NCI-H1092 treated with DMSO at 0.1 percent for 48 hours (cell line): ENCODE data around the gene MED31.
A peak's percentile ranks its signal among the peaks of the same experiment; 100 is the strongest.
"Not testable (repeated sequence)": the region's sequence is repeated elsewhere in the genome, so short reads cannot be mapped to it uniquely, and the experiment has no call there.

Experiments used
- DNase-seq: peaks from one replicate; lab custom pipeline; 2025; lab: John Stamatoyannopoulos, UW

MED31 gene

DNA sequence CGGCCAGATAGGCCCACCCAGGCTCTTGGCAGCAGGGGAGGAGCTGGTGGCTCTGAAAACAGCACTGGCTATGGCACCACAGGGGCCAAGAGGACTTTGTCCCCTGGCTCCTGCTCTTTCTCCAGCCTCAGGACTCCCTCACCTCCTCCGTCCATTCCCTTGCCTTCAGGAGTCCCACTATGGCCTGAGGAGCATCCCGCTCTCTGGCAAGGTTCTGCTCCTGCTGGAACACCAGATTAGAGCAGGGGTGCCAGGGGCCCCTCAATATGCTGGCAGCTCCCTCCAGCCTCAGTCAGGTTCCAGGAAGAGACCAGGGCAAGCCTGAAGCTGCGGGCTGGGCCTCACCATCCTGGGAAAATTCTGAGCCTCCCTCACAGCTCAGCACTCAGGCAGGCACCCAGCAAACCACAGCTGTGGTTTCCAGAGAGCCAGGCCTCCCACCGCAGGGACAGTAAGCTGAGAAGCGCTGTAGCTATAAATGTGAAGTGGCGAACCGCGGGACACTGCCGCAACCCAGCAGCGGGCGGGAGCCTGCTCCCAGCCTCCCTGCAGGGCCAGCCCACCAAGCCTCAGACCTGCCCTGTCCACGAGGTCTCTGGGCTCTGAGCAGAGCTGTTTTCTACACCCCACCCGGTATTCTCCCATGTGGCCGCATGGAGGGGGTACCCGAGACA lies 25.9 kb upstream of the MED31 start:
- no peak for DNase-seq

DNA sequence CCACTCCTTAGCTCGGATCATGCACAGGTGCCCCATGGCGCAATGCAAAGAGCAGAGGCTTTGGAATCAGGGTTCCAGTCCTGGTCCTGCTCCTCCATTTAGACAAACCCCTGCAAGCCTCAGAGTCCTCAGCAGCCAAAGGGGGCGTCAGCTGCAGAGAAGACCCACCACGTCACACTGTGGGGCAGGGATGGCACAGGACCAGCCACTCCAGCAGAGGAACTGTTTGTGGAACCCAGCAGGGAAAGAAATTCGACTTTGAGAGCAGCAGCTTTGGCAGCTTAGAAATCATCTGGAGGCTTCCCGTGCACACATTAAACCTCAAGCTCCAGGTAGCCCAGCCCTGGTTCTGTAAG lies 25.4 kb upstream of the MED31 start:
- no peak for DNase-seq

DNA sequence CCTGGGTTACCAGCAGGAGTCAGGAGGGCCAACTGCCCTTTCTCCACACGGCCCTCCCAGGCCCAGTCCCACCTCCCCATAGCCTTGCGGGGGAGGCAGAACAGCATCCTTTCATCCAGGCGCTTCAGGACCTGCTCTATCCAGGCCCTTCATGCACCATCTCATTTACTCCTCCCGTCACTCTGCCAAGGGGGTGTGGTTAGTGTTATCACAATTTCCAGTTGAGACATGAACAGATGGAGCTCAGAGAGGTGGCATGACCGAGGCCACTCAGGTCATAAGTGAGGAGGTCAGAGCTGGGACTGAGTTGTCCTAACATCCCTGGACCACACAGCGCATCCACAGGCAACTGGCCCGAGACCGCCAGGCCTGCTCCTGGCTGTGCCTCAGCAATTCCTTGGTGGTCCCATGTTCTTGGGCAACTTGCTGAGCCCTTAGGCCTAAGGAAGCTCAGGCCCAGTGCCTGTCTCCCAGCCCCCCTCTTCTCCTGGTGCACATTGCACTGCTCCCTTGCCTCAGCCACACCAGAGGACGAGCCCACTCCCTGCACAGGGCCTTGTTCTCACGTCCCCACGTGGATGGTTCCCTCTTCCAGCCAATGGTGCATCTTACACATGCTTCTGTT lies 23.9 kb upstream of the MED31 start:
- no peak for DNase-seq

DNA sequence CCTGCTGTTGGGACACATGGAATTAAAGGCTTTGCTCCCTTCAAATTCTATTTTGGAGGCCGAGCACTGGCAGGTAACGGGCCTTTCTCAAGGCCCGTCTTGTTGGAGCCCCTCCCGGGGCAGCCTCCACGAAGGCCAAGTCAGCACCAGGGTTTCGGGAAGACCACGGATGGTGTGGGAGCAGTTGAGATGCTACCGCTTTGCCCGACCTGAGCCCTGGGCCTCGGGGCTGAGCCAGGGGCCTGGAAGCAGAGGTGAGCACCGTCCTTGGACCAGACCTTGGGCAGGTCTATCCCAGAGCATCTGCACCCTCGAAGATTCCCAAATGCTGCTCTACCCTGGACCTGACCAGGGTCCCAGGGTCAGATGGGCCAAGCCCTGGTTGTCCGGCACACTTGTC lies 23.2 kb upstream of the MED31 start:
- DNase-seq, result no peak

DNA sequence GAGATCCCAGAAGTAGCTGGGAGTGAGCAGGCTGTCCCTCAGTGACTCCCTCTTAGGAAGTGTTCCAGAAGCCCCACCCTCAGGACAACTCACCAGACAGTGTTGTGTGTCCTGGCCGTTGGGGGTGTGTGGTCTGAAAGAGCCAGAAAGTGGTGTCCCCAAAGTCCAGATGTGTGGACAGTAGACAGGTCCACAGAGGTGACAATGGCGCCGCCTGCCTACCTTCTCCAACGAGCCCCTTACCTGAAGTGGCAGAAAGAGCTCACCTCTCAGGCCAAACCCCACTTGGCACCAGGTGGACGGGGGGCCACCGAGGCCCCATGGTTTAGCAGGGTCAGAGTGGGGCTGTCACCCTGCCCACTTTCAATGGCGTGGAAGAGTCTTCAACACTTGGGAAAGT lies 20.0 kb upstream of the MED31 start:
- DNase-seq, result no peak

DNA sequence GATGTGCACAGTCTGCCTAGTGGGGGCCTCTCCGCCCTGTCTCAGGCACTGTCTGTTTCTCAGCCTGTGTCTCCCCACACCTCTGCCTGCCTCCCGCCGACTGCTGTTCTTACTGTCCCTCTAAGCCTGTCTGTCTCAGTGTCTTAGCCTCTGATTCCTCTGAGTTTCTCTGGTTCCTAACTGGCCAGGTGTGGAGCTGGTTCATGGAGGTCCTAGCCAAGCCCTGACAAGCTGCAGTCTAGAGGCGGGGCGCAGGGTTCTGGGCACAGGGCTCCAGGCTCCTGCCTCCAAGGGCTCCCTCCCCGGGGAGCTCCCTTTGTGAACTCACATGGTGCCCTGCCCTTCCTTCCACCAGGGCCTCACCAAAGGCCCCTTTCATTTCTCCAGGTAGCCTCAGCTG lies 19.6 kb upstream of the MED31 start:
- DNase-seq, result no peak

DNA sequence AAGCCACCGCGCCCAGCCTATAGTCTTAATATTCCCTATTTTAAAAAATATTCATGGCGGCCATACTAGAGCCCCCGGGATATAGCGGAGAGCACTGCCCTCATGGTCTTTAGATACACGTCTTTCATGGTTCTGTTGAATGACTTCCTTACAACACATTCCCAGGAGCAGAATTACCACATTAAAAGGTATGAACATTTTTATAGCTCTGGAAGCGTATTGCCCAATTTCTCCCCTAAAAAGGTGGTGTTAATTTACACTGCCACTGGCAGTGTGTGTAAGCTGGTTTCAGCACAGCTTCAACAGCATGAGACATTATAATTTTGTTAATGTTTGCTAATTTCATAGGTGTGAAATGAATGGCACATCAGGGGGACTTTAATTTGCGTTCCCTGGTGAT lies 19.2 kb upstream of the MED31 start:
- no peak for DNase-seq

DNA sequence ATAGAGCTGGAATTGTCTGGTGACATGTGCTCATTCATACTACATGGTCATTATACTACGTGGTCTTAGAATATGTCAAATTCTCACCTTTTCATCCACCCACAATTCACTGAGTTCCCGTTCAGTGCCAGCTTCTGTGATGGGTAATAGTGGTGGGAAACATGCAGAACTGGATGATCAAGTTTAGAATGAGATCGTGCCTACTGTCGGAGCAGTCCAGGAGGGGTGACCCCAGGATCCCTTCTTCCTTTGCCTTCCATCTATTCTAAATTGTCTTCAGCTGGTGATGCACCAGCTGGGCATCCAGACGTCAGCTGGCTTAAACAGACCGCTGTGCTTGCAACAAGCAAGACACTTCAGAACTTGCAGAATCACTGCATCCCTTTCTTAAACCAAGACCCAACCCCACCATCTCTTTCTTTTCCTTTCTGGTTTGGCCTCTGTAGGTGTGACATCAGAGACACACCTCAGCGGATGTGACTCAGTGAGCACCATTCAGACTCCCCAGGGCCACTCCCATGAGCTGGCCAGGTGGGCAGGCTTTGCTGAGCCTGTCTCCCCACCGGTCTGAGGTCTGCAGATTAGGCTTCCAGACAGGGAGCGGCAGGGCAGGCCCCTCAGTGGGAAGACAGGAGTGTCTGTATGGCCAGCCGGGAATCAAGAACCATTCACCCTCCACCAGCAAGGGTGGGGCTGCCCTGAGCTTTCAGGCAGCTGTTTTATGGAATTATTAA lies 18.2 kb upstream of the MED31 start:
- no peak for DNase-seq

DNA sequence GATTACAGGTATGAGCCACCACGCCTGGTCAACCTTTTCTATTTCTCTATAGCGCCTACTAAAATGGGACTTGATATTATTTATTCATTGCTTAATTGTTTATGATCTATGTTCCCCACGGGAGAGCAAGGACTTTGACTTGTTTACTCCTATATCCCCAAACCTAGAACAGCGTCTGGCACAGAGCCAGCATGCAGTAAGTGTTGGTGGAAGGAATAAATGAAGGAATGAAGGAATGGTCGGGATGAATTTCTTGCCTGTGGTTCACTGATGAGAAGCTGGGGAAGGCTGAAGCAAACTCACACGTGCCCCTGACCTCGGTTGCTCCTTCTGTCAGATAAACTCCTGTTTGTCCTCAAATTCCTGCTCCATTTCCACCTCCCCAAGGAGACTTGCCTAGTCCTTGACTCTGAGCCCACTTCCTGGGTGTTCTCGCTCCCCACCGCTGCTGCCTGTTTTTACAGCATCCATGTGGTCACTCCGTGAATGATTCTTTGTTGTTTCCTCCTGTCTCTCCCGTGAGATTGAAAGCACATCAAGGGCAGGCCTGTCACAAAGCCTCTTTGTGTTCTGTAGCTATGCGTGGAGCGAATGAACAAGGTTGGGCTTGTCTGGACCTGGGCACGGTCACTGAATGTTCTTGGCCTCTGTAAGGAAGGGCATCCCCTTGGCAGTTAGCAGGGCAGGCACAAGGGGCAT lies 17.5 kb upstream of the MED31 start:
- no peak for DNase-seq

DNA sequence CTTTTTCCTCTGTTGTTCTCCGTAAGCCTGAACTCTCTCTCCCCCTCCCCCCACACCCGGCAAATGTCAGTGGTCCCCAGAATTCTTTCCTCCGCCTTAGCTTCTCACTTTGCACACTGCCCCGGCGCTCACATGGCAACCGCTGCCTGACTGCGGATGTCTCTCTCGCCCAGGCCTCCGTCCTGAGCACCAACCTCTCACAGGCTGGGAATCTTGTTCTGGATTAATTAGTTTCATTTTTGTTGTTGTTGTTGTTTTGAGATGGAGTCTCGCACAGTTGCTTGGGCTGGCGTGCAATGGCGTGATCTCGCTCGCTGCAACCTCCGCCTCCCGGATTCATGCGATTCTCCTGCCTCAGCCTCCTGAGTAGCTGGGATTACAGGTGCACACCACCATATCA lies 16.8 kb upstream of the MED31 start:
- no peak for DNase-seq

DNA sequence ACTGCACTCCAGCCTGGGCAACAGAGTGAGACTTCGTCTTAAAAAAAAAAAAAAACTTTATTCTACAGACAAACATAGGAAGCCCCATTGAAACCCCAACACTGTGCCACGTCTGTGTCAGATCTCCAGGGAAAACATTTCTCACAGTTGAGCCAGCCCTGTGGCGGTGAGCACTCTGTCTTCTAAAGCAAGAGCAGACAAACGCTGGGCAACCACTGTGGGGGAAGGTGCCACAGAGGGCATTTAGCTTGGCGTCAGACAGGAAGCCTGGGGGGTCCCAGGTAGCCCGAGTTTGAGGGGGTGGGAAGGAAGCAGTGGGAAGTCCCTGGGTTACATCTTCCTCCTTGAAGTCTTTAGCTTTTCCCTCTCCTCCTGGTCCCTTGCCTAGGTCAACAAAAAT lies 16.1 kb upstream of the MED31 start:
- DNase-seq, result no peak

DNA sequence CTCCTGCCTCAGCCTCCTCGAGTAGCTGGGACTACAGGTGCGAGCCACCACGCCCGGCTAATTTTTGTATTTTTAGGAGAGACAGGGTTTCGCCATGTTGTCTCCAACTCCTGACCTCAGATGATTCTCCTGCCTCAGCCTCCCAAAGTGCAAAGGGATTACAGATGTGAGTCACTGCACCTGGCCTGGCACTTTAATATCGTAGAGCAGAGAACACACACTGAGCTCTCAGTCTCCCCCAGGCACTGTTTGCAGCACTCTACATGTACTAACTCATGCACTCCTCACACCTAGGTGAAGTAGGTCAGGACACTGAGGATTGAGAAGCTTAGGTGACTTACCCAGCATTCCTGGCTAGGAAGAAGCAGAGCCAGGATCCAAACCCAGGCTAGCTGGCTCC lies 15.2 kb upstream of the MED31 start:
- no peak for DNase-seq

DNA sequence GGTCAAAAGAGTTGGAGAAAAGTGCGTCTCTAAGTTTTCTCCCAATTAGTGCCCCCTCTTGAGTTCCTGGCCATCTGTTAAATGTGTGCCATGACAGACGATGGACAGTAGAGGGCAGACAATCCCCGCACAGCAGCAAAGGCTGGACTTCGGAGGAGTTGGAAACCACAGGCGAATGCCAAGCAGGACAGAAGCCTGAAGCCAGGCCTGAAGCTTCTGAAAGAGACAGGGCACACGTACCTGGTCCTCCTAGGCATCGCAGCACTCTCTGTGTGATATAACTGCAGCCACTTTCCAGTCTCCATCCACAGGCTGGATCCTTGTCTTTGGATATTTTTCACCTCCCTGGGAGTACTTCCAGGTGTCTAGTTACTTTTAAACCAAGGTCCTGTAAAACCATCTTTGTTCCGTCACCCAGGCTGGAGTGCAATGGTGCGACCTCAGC lies 14.7 kb upstream of the MED31 start:
- DNase-seq, result peak; percentile 20

DNA sequence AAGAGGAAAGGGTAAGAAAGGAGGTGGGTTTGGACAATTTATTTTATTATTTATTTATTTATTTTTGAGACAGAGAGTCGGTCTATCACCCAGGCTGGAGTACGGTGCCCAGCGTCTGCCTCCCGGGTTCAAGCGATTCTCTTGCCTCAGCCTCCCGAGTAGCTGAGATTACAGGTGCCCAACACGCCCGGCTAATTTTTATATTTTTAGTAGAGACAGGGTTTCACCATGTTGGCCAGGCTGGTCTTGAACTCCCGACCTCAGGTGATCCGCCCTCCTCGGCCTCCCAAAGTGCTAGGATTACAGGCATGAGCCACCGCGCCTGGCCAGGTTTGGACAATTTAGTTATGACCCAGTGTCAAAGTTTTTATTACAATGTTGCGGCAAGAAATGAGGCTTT lies 11.8 kb upstream of the MED31 start:
- not testable (repeated sequence) for DNase-seq

DNA sequence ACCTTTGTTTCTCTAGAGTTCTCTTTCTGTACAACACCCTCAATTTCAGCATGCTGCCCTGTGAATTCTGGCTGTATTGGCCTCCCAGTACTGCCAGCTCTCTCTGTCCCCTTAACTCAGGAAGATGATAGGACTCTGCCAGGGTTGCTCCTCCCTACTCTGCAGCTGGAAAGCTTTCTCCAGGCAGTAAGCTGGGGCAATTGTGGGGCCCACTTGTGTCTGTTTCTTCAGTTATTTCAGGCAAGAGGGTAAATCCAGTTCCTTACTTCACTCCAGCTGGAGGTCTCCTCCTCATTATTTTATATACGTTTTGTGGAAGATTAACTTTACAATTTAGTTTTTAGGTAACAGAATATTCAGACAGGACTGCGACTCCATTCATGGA lies 10.1 kb upstream of the MED31 start:
- DNase-seq, result no peak

DNA sequence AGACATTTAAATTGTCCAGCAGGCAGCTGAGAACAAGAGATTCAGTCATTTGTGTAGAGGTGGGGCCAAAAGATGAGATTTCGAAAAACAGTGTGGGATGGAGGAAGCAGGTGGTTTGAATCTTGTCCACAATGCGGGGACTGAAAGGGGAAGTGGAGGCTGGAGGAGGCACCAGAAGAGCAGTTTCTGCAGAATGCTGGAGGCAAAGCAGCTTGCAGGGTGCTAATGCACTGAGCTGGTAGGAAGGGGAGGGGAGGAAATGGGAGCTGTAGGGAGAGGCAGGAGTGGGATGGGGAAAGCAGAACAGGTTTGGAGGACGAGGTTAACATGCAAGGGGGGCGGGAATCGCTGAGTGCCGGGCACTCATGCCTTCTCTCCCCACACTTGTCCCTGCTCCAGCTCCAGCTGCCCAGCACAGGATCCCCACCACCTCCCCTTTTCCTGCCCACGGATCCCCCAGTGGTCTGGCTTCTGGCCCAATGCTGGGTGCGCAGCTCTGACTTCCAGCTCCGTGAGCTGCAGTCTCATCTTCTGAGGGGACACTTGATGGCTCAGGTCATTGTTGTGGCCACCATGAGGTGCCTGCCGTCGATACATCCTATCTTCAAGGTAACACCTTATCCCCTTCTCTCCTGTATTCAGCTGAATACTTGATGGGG lies 9.5 kb upstream of the MED31 start:
- no peak for DNase-seq

DNA sequence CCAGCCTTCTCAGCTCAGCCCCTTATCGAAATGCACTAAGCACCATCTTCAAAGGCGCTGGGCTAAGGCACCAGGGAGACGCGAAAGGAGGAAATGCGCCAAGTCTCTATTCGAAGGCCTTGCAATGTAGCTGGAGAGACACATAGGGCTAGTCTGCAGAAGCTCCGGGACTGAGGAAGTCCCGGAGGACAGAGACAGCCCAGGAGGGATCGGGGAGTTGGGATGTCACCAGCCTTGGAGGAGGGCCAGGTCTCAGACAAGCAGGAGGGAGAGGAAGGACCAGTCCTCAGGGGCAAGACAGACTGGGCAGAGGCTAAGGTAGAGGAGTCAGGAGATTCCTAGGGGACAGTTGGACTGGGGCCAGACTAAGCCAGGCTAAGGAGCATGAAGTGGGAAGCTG lies 8.7 kb upstream of the MED31 start:
- DNase-seq, result no peak

DNA sequence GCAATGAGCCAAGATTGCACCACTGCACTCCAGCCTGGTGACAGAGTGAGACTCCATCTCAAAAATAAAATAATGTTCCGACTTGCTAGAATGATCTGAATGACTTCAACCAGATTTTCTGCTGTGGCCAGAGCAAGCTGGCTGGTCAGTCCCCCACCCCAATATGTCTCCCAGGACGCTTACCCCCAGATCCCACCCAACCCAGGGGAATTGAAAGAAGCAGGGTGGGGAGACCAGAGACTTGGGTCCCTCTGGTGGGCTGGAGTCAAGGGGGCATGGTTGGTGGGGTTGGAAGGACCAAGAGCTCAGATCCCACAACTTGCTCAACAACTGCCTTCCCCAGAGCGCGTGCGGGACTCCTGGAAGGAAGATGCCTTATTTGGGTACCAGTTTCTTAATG lies 7.0 kb upstream of the MED31 start:
- DNase-seq, result not testable (repeated sequence)

DNA sequence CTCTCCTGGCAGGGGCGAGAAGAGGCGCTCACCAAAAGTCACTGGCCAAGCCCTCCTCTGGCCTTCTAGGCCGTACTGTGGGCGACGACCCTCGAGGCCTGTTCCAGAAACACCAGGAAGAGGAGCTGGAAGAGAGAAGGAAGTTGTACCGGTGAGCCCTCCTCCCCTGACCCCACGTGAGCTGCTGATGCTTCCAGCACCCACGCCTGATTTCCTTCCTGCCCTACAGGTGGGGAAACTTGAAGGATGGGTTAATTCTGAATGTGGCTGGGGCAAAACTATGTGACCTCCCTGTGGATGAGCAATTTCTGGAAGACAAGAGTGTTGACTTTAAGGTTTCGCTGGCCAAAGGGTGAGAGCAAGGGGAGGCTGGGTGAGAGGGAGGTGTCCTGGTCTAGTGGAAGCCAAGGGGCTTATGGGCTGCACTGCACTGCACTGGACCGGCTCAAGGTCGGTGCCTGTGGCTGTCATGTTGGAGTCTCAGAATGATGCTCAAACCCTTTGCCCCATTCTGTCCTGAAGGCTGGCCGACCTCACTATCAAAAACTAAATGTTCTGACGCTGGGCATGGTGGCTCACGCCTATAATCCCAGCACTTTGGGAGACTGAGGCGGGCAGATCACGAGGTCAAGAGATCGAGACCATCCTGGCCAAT lies 6.4 kb upstream of the MED31 start:
- DNase-seq, result no peak

DNA sequence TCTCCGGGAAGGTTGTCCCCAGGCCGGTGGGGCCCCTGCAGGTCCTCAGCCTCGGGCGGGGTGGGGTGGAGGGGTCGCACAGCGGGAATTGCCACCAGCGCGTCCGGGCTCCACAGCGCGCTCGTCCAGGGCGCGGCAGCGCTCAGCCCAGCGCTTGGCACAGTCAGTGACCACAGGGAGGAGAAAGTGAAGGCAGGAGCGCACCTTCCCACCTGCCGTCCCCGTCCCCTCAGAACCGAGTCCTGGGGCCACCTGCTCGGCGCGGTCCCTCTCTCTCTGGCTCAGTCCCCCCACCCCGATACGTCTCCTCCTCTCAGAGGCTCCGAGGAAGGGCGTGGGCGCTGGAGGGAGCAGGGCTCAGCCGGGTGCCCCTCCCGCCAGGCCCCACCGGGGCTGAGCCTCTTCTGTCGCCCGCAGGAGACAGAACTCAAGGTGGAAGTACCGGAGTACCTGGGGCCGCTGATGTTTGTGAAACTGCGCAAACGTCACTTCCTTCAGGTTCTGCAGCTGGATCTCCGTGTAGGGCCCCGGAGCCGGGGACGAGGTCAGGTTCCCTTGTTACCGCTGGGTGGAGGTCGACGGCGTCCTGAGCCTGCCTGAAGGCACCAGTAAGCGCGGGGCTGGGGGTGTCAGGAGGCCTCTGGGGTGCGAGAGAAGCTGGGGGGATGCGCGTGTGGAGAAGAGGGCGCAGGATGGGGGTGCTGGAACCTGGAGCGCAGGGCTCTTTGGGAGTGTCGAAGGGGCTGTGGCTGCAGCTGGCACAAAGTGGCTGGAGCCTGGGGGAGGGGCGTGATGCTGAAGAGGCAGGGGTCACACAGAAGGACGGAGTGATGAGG lies 5.6 kb upstream of the MED31 start:
- not testable (repeated sequence) for DNase-seq
